ENCODE measurements around the gene PKD1L1. TPM values are rescaled to one million over a fixed set of nuclear protein-coding genes. Genes with fewer than 3 reads are reported as not detected.

The PKD1L1 gene
- total RNA-seq, 1 donor from 2014 or later = 0.05 TPM

DNA sequence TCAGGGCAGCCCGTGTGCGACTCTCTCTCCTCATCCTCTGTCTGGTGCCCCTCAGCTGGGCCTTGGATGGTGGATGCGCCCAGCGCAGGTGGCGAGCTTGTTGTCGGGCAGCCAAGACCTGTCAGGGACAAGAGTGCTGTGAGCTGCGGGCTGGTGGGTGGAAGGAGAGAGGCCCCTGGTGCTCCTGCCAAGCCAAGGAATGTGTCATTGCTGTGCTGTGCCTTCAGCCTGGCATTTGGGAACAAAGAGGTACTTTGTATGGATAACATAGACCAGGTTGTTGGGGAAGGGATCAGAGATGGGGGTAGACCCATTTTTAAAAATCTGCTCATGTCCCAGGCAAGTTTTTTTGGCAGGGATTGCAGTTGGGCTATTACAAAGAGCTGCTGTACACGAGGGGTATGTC lies 120.9 kb downstream of the PKD1L1 start:
- DNase-seq (ENCODE audit: extremely low spot score, unreplicated experiment) = peak; percentile 76
- TF ChIP-seq, protein P1, sequence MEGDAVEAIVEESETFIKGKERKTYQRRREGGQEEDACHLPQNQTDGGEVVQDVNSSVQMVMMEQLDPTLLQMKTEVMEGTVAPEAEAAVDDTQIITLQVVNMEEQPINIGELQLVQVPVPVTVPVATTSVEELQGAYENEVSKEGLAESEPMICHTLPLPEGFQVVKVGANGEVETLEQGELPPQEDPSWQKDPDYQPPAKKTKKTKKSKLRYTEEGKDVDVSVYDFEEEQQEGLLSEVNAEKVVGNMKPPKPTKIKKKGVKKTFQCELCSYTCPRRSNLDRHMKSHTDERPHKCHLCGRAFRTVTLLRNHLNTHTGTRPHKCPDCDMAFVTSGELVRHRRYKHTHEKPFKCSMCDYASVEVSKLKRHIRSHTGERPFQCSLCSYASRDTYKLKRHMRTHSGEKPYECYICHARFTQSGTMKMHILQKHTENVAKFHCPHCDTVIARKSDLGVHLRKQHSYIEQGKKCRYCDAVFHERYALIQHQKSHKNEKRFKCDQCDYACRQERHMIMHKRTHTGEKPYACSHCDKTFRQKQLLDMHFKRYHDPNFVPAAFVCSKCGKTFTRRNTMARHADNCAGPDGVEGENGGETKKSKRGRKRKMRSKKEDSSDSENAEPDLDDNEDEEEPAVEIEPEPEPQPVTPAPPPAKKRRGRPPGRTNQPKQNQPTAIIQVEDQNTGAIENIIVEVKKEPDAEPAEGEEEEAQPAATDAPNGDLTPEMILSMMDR (IDR thresholded peaks at IDR 0.05) = no peak
- Mint-ChIP-seq H3K36me3 (ENCODE audit: unreplicated experiment) (no peaks in the 10 kb centered on the region), H3K4me1 (ENCODE audit: unreplicated experiment) (peaks cover 8% of the 10 kb centered on the region), H3K4me3 (ENCODE audit: unreplicated experiment) (no peak overlapping the region), H3K27me3 (ENCODE audit: unreplicated experiment) (no peaks in the 10 kb centered on the region), H3K27ac (ENCODE audit: unreplicated experiment) (no peak overlapping the region), H3K9me3 (ENCODE audit: unreplicated experiment) (no peaks in the 10 kb centered on the region)

DNA sequence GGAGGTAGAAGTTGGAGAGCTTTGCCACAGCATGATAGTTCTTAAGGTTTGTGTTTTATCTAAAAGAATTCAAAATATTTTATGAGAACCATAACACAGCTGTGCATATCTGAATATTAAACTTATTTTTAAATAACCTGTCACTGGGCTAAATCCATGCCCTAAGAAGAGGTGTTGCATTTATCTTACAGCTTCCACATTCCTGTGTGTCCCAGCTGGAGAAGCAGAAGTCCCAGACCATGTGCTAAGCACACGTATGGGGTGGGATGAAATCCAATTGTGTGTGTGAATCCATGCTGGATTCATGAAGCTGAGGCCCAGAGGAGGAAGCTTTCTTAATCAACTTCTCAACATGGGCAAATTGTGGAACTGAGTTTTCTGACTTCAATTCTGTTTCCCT lies 121.5 kb downstream of the PKD1L1 start:
- no peak overlapping the region for H3K4me3 Mint-ChIP-seq (ENCODE audit: unreplicated experiment)
- H3K36me3 Mint-ChIP-seq (ENCODE audit: unreplicated experiment) = no peaks in the 10 kb centered on the region
- H3K4me1 Mint-ChIP-seq (ENCODE audit: unreplicated experiment) = peaks cover 8% of the 10 kb centered on the region
- TF ChIP-seq, protein P1 (IDR thresholded peaks at IDR 0.05) = no peak
- H3K27ac Mint-ChIP-seq (ENCODE audit: unreplicated experiment) = no peak overlapping the region
- no peaks in the 10 kb centered on the region for H3K27me3 Mint-ChIP-seq (ENCODE audit: unreplicated experiment)
- no peaks in the 10 kb centered on the region for H3K9me3 Mint-ChIP-seq (ENCODE audit: unreplicated experiment)
- DNase-seq (ENCODE audit: extremely low spot score, unreplicated experiment) = no peak

DNA sequence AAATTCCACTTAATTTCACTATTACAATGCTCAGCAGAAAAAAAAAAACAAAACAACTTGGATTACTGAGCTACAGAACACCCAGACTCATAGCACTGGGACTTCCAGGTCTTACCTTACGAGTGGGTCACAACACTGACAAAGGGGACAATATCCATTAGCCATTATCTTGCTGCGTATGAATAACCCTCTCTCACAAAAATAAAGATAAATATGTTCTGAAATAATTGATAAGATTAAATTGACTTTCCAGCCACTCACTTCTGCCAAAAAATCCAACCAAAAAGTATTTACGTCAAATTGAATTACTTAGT lies 128.7 kb downstream of the PKD1L1 start:
- Mint-ChIP-seq H3K9me3 (ENCODE audit: unreplicated experiment) (no peaks in the 10 kb centered on the region), H3K36me3 (ENCODE audit: unreplicated experiment) (no peaks in the 10 kb centered on the region), H3K27ac (ENCODE audit: unreplicated experiment) (no peak overlapping the region), H3K4me3 (ENCODE audit: unreplicated experiment) (no peak overlapping the region), H3K27me3 (ENCODE audit: unreplicated experiment) (no peaks in the 10 kb centered on the region), H3K4me1 (ENCODE audit: unreplicated experiment) (peaks cover 36% of the 10 kb centered on the region)
- TF ChIP-seq, protein P1 (IDR thresholded peaks at IDR 0.05) = peak; percentile 23
- DNase-seq (ENCODE audit: extremely low spot score, unreplicated experiment) = no peak

DNA sequence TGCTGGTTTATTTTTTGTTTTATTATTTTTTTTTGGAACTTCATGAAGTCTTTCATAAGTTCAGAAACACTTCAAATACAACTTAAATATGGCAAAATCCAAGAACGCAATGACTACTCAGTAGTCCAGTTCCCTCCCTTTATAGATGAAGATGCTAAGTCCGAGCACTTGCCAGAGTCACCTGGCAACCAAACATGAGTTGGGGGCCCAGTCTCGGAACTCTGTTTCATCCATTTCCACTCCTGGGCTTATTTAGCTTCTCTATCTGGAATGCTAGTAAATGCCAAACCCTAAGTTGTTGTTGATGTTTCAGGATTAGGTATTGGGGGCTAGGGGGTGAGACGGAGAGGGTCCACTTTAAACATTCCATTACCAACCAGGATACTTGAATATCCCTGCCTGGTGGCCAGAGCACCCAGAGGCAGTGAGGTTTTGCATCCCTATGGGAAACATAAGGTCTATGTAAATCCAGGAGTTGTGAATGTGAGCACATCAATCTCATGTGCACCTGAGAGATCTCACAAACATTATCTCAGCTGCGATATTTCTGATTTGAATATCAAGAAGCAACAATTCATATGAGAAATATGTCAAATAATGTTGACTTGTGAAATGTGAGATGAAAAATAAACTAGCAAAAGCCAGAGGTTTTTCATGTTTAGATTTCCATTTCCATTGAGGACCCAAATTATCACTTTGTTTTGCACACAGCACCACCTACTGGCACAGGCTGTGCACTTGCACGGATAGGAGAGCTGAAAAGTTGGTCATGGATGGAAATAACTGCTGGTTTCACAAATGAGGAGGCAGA lies 129.3 kb downstream of the PKD1L1 start:
- Mint-ChIP-seq H3K4me3 (ENCODE audit: unreplicated experiment) (no peak overlapping the region), H3K27ac (ENCODE audit: unreplicated experiment) (peak overlapping the region; percentile 37), H3K9me3 (ENCODE audit: unreplicated experiment) (no peaks in the 10 kb centered on the region), H3K4me1 (ENCODE audit: unreplicated experiment) (peaks cover 38% of the 10 kb centered on the region), H3K27me3 (ENCODE audit: unreplicated experiment) (no peaks in the 10 kb centered on the region), H3K36me3 (ENCODE audit: unreplicated experiment) (no peaks in the 10 kb centered on the region)
- TF ChIP-seq, protein P1 (IDR thresholded peaks at IDR 0.05) = peak; percentile 94
- no peak for DNase-seq (ENCODE audit: extremely low spot score, unreplicated experiment)

DNA sequence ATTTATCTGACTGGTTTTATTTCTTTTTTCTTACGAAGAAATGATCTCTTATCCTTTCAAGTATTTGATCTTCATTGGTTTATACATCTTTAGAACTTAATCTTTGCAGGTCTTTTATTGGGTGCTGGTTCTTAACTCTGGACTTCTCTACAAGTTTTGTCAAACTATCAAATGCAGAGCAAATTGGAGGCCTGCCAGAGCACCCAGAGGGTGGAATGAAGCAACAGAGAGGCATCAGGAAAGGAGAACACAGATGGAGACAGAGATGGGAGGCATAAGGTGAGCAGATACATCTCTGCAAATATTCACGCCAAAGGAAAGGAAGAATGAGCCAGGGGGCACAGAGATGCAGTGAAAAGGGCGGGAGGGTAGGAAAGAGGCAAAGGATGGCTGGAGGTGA lies 130.3 kb downstream of the PKD1L1 start:
- no peak for DNase-seq (ENCODE audit: extremely low spot score, unreplicated experiment)
- Mint-ChIP-seq H3K27me3 (ENCODE audit: unreplicated experiment) (no peaks in the 10 kb centered on the region), H3K27ac (ENCODE audit: unreplicated experiment) (peak overlapping the region; percentile 8)

More for the DNA sequence above, 130.3 kb downstream of the PKD1L1 start:
- no peaks in the 10 kb centered on the region for H3K36me3 Mint-ChIP-seq (ENCODE audit: unreplicated experiment)
- peaks cover 38% of the 10 kb centered on the region for H3K4me1 Mint-ChIP-seq (ENCODE audit: unreplicated experiment)
- H3K4me3 Mint-ChIP-seq (ENCODE audit: unreplicated experiment) = no peak overlapping the region
- no peaks in the 10 kb centered on the region for H3K9me3 Mint-ChIP-seq (ENCODE audit: unreplicated experiment)
- TF ChIP-seq, protein P1 (IDR thresholded peaks at IDR 0.05) = no peak
